Epithelial cell of esophagus (primary cell): ENCODE results near the gene ZNF628.

Experiments
- DNase-seq: peaks from one replicate; pipeline ENCODE4 v3.0.0; 2010; ENCODE audit warnings: low read depth
- H3K4me3 ChIP-seq: 2 replicates; pipeline ENCODE4 v1.5.1; 2011; ENCODE audit warnings: mild to moderate bottlenecking, low read length, control low read depth
- TF ChIP-seq, protein P1 (sequence below): IDR thresholded peaks from 2 replicates; pipeline ENCODE4 v1.5.1; 2011; ENCODE audit warnings: low read depth, mild to moderate bottlenecking, low read length, control low read depth, inconsistent platforms; ENCODE audit not compliant: insufficient read depth; ENCODE audit errors: missing control alignments

ZNF628 gene

GRCh38 chr19:55500368-55500952, 24.0 kb downstream of the ZNF628 start:
- H3K4me3 ChIP-seq, result no peak overlapping the region
- no peak for DNase-seq

GRCh38 chr19:55502197-55502952, 26.0 kb downstream of the ZNF628 start:
- no peak overlapping the region for H3K4me3 ChIP-seq
- TF ChIP-seq, protein P1, sequence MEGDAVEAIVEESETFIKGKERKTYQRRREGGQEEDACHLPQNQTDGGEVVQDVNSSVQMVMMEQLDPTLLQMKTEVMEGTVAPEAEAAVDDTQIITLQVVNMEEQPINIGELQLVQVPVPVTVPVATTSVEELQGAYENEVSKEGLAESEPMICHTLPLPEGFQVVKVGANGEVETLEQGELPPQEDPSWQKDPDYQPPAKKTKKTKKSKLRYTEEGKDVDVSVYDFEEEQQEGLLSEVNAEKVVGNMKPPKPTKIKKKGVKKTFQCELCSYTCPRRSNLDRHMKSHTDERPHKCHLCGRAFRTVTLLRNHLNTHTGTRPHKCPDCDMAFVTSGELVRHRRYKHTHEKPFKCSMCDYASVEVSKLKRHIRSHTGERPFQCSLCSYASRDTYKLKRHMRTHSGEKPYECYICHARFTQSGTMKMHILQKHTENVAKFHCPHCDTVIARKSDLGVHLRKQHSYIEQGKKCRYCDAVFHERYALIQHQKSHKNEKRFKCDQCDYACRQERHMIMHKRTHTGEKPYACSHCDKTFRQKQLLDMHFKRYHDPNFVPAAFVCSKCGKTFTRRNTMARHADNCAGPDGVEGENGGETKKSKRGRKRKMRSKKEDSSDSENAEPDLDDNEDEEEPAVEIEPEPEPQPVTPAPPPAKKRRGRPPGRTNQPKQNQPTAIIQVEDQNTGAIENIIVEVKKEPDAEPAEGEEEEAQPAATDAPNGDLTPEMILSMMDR, result no peak
- DNase-seq, result no peak

More at GRCh38 chr19:55500368-55500952, 24.0 kb downstream of the ZNF628 start:
- TF ChIP-seq, protein P1, result no peak

DNA sequence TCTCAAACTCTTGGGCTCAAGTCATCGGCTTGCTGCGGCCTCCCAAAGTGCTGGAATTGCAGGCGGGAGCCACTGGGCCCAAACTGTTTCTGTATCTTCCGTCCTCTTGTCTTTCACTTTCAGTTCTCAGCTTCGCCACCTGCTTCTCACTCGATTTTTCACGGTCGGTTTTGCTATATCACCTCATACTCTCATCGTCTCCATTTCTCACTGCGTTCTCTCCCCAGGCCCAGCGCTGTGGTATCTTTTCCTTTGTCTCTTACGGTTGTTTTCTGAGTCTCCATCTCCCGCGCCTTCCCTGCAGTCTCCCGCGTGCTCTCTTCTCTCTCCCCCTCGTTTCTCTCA, 26.7 kb downstream of the ZNF628 start:
- TF ChIP-seq, protein P1, result no peak
- H3K4me3 ChIP-seq, result no peak overlapping the region
- DNase-seq, result no peak

DNA sequence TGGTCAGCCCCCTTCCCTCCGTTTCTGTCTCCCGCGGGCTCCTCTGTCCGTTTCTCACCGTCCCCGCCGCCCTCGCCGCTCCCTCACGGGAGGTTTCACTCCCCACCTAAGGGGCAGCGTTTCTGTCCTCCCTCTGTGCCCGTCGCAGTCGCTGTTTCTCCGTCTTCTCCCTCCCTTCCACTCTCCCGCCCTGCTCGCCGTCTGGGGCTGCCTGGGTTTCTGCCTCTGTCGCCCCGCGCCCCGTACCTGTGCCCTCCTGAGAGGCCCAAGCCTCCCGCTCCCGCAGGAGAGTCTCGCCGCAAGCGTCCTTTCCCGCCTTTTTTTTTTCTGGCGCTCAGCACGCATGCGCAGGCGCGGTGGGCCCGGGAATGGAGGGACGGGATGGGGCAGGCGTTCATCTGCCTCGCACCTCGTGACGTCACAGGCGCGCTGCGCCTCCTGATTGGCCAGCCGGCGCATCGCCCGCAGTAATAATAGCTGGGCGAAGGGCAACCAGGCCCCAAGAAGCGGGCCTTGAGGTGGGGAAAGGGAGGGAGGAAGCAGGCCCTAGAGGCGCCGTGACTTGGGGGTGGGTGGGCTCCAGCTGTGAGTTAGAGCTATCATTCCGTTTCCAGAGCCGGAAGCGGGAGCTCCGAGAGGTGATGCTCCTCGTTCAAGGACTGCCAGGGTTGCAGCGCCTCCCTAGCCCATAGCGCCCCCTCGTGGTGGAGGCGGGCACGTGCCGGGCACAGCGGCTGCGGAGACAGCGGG, 27.3 kb downstream of the ZNF628 start:
- DNase-seq, result peak; percentile 87
- H3K4me3 ChIP-seq, result peak overlapping the region; percentile 44
- TF ChIP-seq, protein P1, result peak; percentile 83

- TF ChIP-seq, protein P1, result no peak
- no peak for DNase-seq
- H3K4me3 ChIP-seq, result no peak overlapping the region
Observed at GRCh38 chr19:55504252-55504603, 27.8 kb downstream of the ZNF628 start.

GRCh38 chr19:55504981-55505380, 28.6 kb downstream of the ZNF628 start:
- TF ChIP-seq, protein P1, result no peak
- no peak for DNase-seq
- H3K4me3 ChIP-seq, result no peak overlapping the region

GRCh38 chr19:55508120-55508519, 31.7 kb downstream of the ZNF628 start:
- DNase-seq, result no peak
- TF ChIP-seq, protein P1, result no peak
- H3K4me3 ChIP-seq, result no peak overlapping the region
